CD4-positive, alpha-beta T cell (primary cell): ENCODE results near the gene DOHH. TPM values are rescaled to one million over a fixed set of nuclear protein-coding genes. Genes with fewer than 3 reads are reported as not detected.

Source experiments
- ATAC-seq: fragments of 200-7000 bp; cut with Tn5 transposase; one replicate; pipeline ENCODE4 v1.10.0; 2022; ENCODE audit warnings: mild to moderate bottlenecking; ENCODE audit not compliant: poor library complexity
- CTCF ChIA-PET: fragments of 350-600 bp; sonication (Branson Sonifier 250); formaldehyde crosslinking; loops from one replicate; lab custom pipeline; 2021; ENCODE audit warnings: antibody characterized with exemption, inconsistent platforms; lab: Charles Lee
- POLR2A ChIA-PET: fragments of 350-600 bp; sonication (Branson Sonifier 250); formaldehyde crosslinking; loops from one replicate; lab custom pipeline; 2021; ENCODE audit warnings: antibody characterized with exemption, inconsistent platforms; lab: Charles Lee
- DNase-seq, 14 experiments: peaks; one replicate each; pipeline ENCODE4 v3.0.0-alpha.2; 2013 to 2020; ENCODE audit warnings: mixed read lengths in 2 of 14
- H3K27ac ChIP-seq, 2 donors: one replicate each; pipeline versions ENCODE4 v1.5.1 to v1.7.0; 2013; ENCODE audit warnings: low read length in 2 of 2, low read depth in 1 of 2, mild to moderate bottlenecking in 1 of 2
- H3K27me3 ChIP-seq, 2 experiments: 1 replicate in 1 of 2; 2 replicates in 1 of 2; pipeline versions ENCODE4 v1.6.1 to v1.7.0; 2013; ENCODE audit warnings: low read length in 2 of 2, control low read depth in 1 of 2, mild to moderate bottlenecking in 1 of 2, moderate library complexity in 1 of 2; ENCODE audit not compliant: insufficient read depth in 2 of 2, control insufficient read depth in 1 of 2
- H3K36me3 ChIP-seq: one replicate; pipeline ENCODE4 v1.6.1; 2013; ENCODE audit warnings: low read length, control low read depth; ENCODE audit not compliant: insufficient read depth
- H3K4me1 ChIP-seq: one replicate; pipeline ENCODE4 v1.6.1; 2013; ENCODE audit warnings: low read length, control low read depth; ENCODE audit not compliant: insufficient read depth
- H3K4me3 ChIP-seq: one replicate; pipeline ENCODE4 v1.5.1; 2013; ENCODE audit warnings: mild to moderate bottlenecking, low read length, moderate library complexity
- H3K9me3 ChIP-seq, 2 experiments: 1 replicate in 1 of 2; 2 replicates in 1 of 2; pipeline versions ENCODE4 v1.6.1 to v1.7.0; 2013; ENCODE audit warnings: low read length in 2 of 2, mild to moderate bottlenecking in 2 of 2, control low read depth in 1 of 2, moderate library complexity in 1 of 2; ENCODE audit not compliant: control insufficient read depth in 1 of 2, insufficient read depth in 1 of 2
- H3K27ac Mint-ChIP-seq: one replicate; pipeline ENCODE4 v1.8.0; 2020; ENCODE audit warnings: mixed read lengths
- H3K27me3 Mint-ChIP-seq: one replicate; pipeline ENCODE4 v1.8.0; 2021; ENCODE audit warnings: mixed read lengths
- H3K36me3 Mint-ChIP-seq: one replicate; pipeline ENCODE4 v1.8.0; 2021; ENCODE audit warnings: low read depth, mixed read lengths
- H3K4me1 Mint-ChIP-seq: one replicate; pipeline ENCODE4 v1.8.0; 2021; ENCODE audit warnings: low read depth, mixed read lengths
- H3K4me3 Mint-ChIP-seq: one replicate; pipeline ENCODE4 v1.8.0; 2020; ENCODE audit warnings: mild to moderate bottlenecking, mixed read lengths
- H3K9me3 Mint-ChIP-seq: one replicate; pipeline ENCODE4 v1.8.0; 2020; ENCODE audit warnings: mixed read lengths
- CTCF ChIP-seq: fragments of 200-600 bp; IDR thresholded peaks from one replicate; pipeline ENCODE4 v1.8.0; 2022; ENCODE audit warnings: antibody characterized with exemption, mild to moderate bottlenecking
- intact Hi-C, 2 experiments: fragments of 100-400 bp; cut with DNase I in 1 of 2; cut with micrococcal nuclease in 1 of 2; formaldehyde crosslinking; loops; one replicate each; pipeline versions ENCODE4 v1.15.1 to v1.9.0; 2023 to 2025; cut with DNase I, micrococcal nuclease
- total RNA-seq, 174 experiments: library from RNA in 2 of 174; stranded (reverse) in 2 of 174; gene quantifications; one replicate each; pipeline ENCODE4 v1.2.3 and lab custom pipeline; 2021 to 2026

DOHH gene
- total RNA-seq, 2 experiments from 2014 or later = 3.9 to 4.7 TPM

- Histone ChIP-seq H3K27ac (no peak overlapping the region), H3K36me3 (peaks cover 24% of the 10 kb centered on the region), H3K27me3 (no peaks in the 10 kb centered on the region), H3K4me1 (peaks cover 50% of the 10 kb centered on the region), H3K4me3 (no peak overlapping the region), H3K9me3 (no peaks in the 10 kb centered on the region)
- peak overlapping the region; percentile 23 for H3K4me3 Mint-ChIP-seq
- POLR2A ChIA-PET = interaction anchor here (1.0 kb wide), 1 partner anchor 10 kb away, joined by 3 read pairs; the partner anchor contains the start of gene FZR1
- no peaks in the 10 kb centered on the region for H3K9me3 Mint-ChIP-seq
- intact Hi-C loops = no loop called here
- TF ChIP-seq CTCF = no peak
- DNase-seq = peak in 13 of 14 experiments; percentile 27 to 75 (median 49)
- CTCF ChIA-PET = no interaction called here
- peak overlapping the region; percentile 84 for H3K27ac Mint-ChIP-seq
- peaks cover 48% of the 10 kb centered on the region for H3K4me1 Mint-ChIP-seq
- no peaks in the 10 kb centered on the region for H3K27me3 Mint-ChIP-seq
- peaks cover 18% of the 10 kb centered on the region for H3K36me3 Mint-ChIP-seq
- peak; percentile 90 for ATAC-seq
These were observed 16.3 kb upstream of the DOHH start for GRCh38 chr19:3516675-3517207.

- Histone ChIP-seq H3K4me3 (no peak overlapping the region), H3K36me3 (peaks cover 29% of the 10 kb centered on the region), H3K27ac (no peak overlapping the region), H3K27me3 (no peaks in the 10 kb centered on the region), H3K4me1 (peaks cover 57% of the 10 kb centered on the region), H3K9me3 (no peaks in the 10 kb centered on the region)
- DNase-seq (no peak), ATAC-seq (no peak)
- no peaks in the 10 kb centered on the region for H3K9me3 Mint-ChIP-seq
- POLR2A ChIA-PET = interaction anchor here (1.0 kb wide), 1 partner anchor 10 kb away, joined by 3 read pairs; the partner anchor contains the start of gene FZR1
- H3K36me3 Mint-ChIP-seq = peaks cover 14% of the 10 kb centered on the region
- intact Hi-C loops = no loop called here
- H3K27me3 Mint-ChIP-seq = no peaks in the 10 kb centered on the region
- peak overlapping the region; percentile 3 for H3K4me3 Mint-ChIP-seq
- H3K4me1 Mint-ChIP-seq = peaks cover 45% of the 10 kb centered on the region
- H3K27ac Mint-ChIP-seq = peak overlapping the region; percentile 84
- CTCF ChIA-PET = no interaction called here
- TF ChIP-seq CTCF = no peak
These were observed 15.5 kb upstream of the DOHH start for GRCh38 chr19:3515891-3516422.

DNA sequence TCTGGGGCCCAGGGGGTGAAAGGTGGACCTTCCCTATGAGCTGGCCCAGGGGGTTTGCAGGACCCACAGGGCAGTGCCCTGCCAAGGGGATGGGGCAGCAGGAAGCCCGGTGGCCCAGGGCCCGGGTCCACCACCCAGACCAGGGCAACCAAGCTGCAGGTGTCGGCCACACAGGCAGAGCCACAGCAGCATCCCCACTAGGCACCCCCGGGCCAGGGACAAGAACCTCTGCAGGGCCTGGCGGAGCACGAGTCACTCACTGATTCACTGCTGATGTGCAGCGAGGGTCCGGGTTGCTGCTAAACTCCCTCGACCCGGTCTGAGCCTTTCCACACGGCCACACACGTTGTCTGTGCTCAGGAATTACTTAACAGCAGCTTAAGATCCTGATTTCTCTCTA is 14.5 kb upstream of the DOHH start:
- Histone ChIP-seq H3K27ac (no peak overlapping the region), H3K27me3 (no peaks in the 10 kb centered on the region), H3K9me3 (no peaks in the 10 kb centered on the region), H3K4me3 (no peak overlapping the region), H3K36me3 (peaks cover 32% of the 10 kb centered on the region), H3K4me1 (peaks cover 66% of the 10 kb centered on the region)
- ChIA-PET POLR2A (no interaction called here), CTCF (no interaction called here)
- H3K36me3 Mint-ChIP-seq = peaks cover 19% of the 10 kb centered on the region
- peaks cover 46% of the 10 kb centered on the region for H3K4me1 Mint-ChIP-seq
- H3K27ac Mint-ChIP-seq = no peak overlapping the region
- H3K27me3 Mint-ChIP-seq = no peaks in the 10 kb centered on the region
- intact Hi-C loops = no loop called here
- no peaks in the 10 kb centered on the region for H3K9me3 Mint-ChIP-seq
- TF ChIP-seq CTCF = no peak
- ATAC-seq = no peak
- no peak overlapping the region for H3K4me3 Mint-ChIP-seq
- no peak for DNase-seq
